HepG2 (cell line): ENCODE data around the gene TP53. TPM values are rescaled to one million over a fixed set of nuclear protein-coding genes. Genes with fewer than 3 reads are reported as not detected.

Source experiments
- AGO1 ChIP-seq: fragments of 200-400 bp; formaldehyde crosslinking; IDR thresholded peaks from 2 replicates; pipeline ENCODE4 v1.6.1; 2017; ENCODE audit warnings: mild to moderate bottlenecking, low read depth, low read length, moderate library complexity; ENCODE audit not compliant: poor library complexity, severe bottlenecking
- MEIS2 ChIP-seq: sonication (generic); formaldehyde crosslinking; IDR thresholded peaks from 2 replicates; pipeline ENCODE4 v1.9.0; 2021; ENCODE audit warnings: mild to moderate bottlenecking, missing genetic modification reagents
- RNF2 ChIP-seq: fragments of 450-650 bp; conservative IDR thresholded peaks from 2 replicates; pipeline ENCODE4 v1.6.1; 2016; ENCODE audit warnings: low read depth
- SRY ChIP-seq: sonication (generic); formaldehyde crosslinking; IDR thresholded peaks from 2 replicates; pipeline ENCODE4 v1.8.0; 2022; ENCODE audit warnings: mild to moderate bottlenecking, missing genetic modification reagents
- polyA plus RNA-seq, 8 experiments: library from polyadenylated mRNA; depleted of rRNA in 3 of 8; stranded (reverse) in 7 of 8; unstranded in 1 of 8; fragments of >200 nt; fragmentation: Illumina TruSeq in 4 of 8; extraction: Trizol in 4 of 8; gene quantifications; 2 replicates each; pipeline versions ENCODE4 v1.2.1 to v1.2.3, GENCODE V29; 2011 to 2016; ENCODE audit warnings: low read depth in 4 of 8, missing spikeins in 1 of 8, mixed read lengths in 1 of 8; ENCODE audit not compliant: insufficient read depth in 1 of 8
- total RNA-seq, 5 experiments: library from RNA; depleted of rRNA; stranded (reverse); fragments of >200 nt; fragmentation: Illumina TruSeq; extraction: Trizol; gene quantifications; 2 replicates each; pipeline ENCODE4 v1.2.3, GENCODE V29; 2016; ENCODE audit warnings: low read depth in 1 of 5
- TF ChIP-seq, protein P1 (sequence below), 2 experiments: sonication (generic) in 1 of 2; formaldehyde crosslinking in 1 of 2; IDR thresholded peaks; 2 replicates each; pipeline versions ENCODE4 v1.6.1 to v1.9.0; 2014 to 2022; ENCODE audit warnings: antibody characterized with exemption in 1 of 2, borderline replicate concordance in 1 of 2, inconsistent platforms in 1 of 2, low read depth in 1 of 2, missing genetic modification reagents in 1 of 2
- TF ChIP-seq, protein P2 (sequence below): sonication (generic); formaldehyde crosslinking; IDR thresholded peaks from 2 replicates; pipeline ENCODE4 v1.5.0; 2020; ENCODE audit warnings: mild to moderate bottlenecking, missing genetic modification reagents, borderline replicate concordance

TP53 gene
- total and polyA plus RNA-seq, 2 of the 13 experiments (the other 11 are each of a cell fraction or from before 2014, with no cell fraction given) = 17.1 to 29.9 TPM

DNA sequence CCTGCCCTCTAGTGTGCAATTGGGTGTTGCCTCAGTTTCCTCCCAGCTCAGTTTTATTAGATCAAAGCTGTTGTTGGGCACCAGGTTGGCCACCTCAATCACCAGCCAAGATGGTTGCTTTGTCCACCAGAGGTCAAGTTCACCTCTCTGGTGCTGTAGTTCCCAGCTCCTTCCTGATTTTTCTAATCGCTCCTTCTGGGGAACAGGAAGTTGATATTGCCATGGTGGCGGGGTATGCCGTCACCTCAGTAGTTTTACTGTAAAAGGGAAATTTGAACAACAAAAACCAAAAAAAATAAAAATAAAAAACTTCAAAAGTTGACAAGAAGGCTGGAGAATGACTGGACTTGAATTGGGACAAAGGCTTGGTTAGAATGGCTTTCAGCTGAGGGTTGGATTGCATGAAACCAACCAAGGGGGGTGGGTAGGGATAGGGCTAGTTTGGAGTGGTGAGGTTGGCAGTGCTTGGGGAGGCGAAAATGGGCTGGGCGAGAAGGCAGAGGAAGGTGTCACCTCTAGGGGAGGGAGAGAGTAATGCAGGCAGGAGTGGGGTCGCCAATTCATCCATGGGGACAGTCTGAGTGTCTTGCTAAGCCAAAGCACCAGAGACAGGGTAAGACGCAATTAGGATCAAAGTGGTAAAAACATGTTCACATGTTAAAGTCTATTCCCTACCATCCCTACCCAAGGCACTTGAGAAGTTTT is 23.9 kb upstream of the TP53 start (continued):
- TF ChIP-seq, protein P1, sequence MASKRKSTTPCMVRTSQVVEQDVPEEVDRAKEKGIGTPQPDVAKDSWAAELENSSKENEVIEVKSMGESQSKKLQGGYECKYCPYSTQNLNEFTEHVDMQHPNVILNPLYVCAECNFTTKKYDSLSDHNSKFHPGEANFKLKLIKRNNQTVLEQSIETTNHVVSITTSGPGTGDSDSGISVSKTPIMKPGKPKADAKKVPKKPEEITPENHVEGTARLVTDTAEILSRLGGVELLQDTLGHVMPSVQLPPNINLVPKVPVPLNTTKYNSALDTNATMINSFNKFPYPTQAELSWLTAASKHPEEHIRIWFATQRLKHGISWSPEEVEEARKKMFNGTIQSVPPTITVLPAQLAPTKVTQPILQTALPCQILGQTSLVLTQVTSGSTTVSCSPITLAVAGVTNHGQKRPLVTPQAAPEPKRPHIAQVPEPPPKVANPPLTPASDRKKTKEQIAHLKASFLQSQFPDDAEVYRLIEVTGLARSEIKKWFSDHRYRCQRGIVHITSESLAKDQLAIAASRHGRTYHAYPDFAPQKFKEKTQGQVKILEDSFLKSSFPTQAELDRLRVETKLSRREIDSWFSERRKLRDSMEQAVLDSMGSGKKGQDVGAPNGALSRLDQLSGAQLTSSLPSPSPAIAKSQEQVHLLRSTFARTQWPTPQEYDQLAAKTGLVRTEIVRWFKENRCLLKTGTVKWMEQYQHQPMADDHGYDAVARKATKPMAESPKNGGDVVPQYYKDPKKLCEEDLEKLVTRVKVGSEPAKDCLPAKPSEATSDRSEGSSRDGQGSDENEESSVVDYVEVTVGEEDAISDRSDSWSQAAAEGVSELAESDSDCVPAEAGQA (IDR thresholded peaks at IDR 0.05; ENCODE audit: low read depth) = no peak
- TF ChIP-seq, protein P1 (CRISPR knock-in tag; IDR thresholded peaks at IDR 0.05; ENCODE audit: borderline replicate concordance) = no peak
- TF ChIP-seq MEIS2 (CRISPR knock-in tag) (no peak), AGO1 (no peak), RNF2 (no peak), SRY (CRISPR knock-in tag) (no peak)
- TF ChIP-seq, protein P2, sequence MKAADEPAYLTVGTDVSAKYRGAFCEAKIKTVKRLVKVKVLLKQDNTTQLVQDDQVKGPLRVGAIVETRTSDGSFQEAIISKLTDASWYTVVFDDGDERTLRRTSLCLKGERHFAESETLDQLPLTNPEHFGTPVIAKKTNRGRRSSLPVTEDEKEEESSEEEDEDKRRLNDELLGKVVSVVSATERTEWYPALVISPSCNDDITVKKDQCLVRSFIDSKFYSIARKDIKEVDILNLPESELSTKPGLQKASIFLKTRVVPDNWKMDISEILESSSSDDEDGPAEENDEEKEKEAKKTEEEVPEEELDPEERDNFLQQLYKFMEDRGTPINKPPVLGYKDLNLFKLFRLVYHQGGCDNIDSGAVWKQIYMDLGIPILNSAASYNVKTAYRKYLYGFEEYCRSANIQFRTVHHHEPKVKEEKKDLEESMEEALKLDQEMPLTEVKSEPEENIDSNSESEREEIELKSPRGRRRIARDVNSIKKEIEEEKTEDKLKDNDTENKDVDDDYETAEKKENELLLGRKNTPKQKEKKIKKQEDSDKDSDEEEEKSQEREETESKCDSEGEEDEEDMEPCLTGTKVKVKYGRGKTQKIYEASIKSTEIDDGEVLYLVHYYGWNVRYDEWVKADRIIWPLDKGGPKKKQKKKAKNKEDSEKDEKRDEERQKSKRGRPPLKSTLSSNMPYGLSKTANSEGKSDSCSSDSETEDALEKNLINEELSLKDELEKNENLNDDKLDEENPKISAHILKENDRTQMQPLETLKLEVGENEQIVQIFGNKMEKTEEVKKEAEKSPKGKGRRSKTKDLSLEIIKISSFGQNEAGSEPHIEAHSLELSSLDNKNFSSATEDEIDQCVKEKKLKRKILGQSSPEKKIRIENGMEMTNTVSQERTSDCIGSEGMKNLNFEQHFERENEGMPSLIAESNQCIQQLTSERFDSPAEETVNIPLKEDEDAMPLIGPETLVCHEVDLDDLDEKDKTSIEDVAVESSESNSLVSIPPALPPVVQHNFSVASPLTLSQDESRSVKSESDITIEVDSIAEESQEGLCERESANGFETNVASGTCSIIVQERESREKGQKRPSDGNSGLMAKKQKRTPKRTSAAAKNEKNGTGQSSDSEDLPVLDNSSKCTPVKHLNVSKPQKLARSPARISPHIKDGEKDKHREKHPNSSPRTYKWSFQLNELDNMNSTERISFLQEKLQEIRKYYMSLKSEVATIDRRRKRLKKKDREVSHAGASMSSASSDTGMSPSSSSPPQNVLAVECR = no peak
